Measurements from ENCODE around the gene MIS18BP1.

GRCh38 chr14:45258073-45258472 is 5.1 kb upstream of the MIS18BP1 start:
- TF ChIP-seq TOX (CRISPR knock-in tag; IDR thresholded peaks at IDR 0.05; ENCODE audit: borderline replicate concordance), result no peak
- no peak for TF ChIP-seq ZFP3 (CRISPR knock-in tag; IDR thresholded peaks at IDR 0.05)
- no peak for TF ChIP-seq ARNTL (CRISPR knock-in tag; IDR thresholded peaks at IDR 0.05; ENCODE audit: borderline replicate concordance, low read depth)
- no peak for TF ChIP-seq TSHZ2 (CRISPR knock-in tag; IDR thresholded peaks at IDR 0.05)
- TF ChIP-seq PPARA (CRISPR knock-in tag; IDR thresholded peaks at IDR 0.05; ENCODE audit: borderline replicate concordance), result no peak
- TF ChIP-seq ZNF70 (CRISPR knock-in tag; IDR thresholded peaks at IDR 0.05), result no peak
- TF ChIP-seq ESRRG (CRISPR knock-in tag; IDR thresholded peaks at IDR 0.05), result no peak
- no peak for TF ChIP-seq ZC3H10 (CRISPR knock-in tag; IDR thresholded peaks at IDR 0.05)

Measured in SK-N-SH treated with all-trans-retinoic acid at 6 μM for 48 hours (cell line).